Measurements from ENCODE around the gene EEF2K. TPM values are rescaled to one million over a fixed set of nuclear protein-coding genes. Genes with fewer than 3 reads are reported as not detected.

Gene EEF2K
- total and polyA plus RNA-seq, 4 donors: 5.6 to 40.8 (median 17.4) TPM

- H3K4me1 ChIP-seq (ENCODE audit: control insufficient read depth in 5 of 5, insufficient read depth in 5 of 5, low read length in 5 of 5): no peaks in the 10 kb centered on the region
- 96 to 99% methylated on average over 3 of the region's 3 CpGs for whole genome bisulfite sequencing, 2 donors
- no peak for TF ChIP-seq CTCF (IDR thresholded peaks at IDR 0.05; ENCODE audit: control extremely low read depth, extremely low read depth)
- no peak overlapping the region for H3K9ac ChIP-seq (ENCODE audit: insufficient read depth in 1 of 2, low read length in 2 of 2)
- peaks cover 16 to 53% (median 38%) of the 10 kb centered on the region in 4 donors for H3K36me3 ChIP-seq (ENCODE audit: control insufficient read depth in 4 of 4, insufficient read depth in 4 of 4, low read length in 4 of 4)
- ATAC-seq (ENCODE audit: insufficient read depth, low FRiP score) (no peak), DNase-seq (no peak)
- no peak overlapping the region for H3K27ac ChIP-seq (ENCODE audit: low read depth in 1 of 2, low read length in 1 of 2)
- peaks cover 0 to 8% (median 3%) of the 10 kb centered on the region in 4 donors for H3K9me3 ChIP-seq (ENCODE audit: control insufficient read depth in 4 of 4, insufficient read depth in 3 of 4, low read length in 3 of 4)
- H3K27me3 ChIP-seq (ENCODE audit: control insufficient read depth in 3 of 3, insufficient read depth in 3 of 3, low read length in 2 of 3): no peaks in the 10 kb centered on the region
- H3K4me3 ChIP-seq: no peak overlapping the region
These were observed 54.4 kb downstream of the EEF2K start for GRCh38 chr16:22260490-22260889.

DNA sequence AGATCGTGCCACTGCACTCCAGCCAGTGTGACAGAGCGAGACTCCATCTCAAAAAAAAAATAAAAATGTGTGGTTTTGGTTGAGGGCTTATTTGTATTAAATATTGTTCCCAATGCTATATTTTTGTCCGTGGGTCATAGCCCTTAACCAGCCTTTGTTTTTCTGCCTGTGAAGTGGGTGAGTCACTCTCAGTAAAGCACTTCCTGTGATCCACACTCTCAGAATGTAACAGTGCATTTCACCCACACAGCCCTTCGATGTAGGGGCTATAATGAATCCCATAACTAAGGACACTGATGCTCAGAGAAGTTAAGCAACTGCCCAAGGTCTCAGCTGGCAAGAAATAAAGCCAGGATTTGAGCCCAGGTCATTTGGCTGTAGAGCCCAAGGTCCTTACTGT is 56.4 kb downstream of the EEF2K start:
- Histone ChIP-seq H3K4me1 (ENCODE audit: control insufficient read depth in 5 of 5, insufficient read depth in 5 of 5, low read length in 5 of 5) (no peaks in the 10 kb centered on the region), H3K36me3 (ENCODE audit: control insufficient read depth in 4 of 4, insufficient read depth in 4 of 4, low read length in 4 of 4) (peaks cover 8 to 48% (median 37%) of the 10 kb centered on the region in 4 donors), H3K27me3 (ENCODE audit: control insufficient read depth in 3 of 3, insufficient read depth in 3 of 3, low read length in 2 of 3) (no peaks in the 10 kb centered on the region), H3K27ac (ENCODE audit: low read depth in 1 of 2, low read length in 1 of 2) (no peak overlapping the region), H3K9me3 (ENCODE audit: control insufficient read depth in 4 of 4, insufficient read depth in 3 of 4, low read length in 3 of 4) (peaks cover 0 to 7% (median 4%) of the 10 kb centered on the region in 4 donors), H3K9ac (ENCODE audit: insufficient read depth in 1 of 2, low read length in 2 of 2) (no peak overlapping the region), H3K4me3 (no peak overlapping the region)
- DNase-seq: no peak
- TF ChIP-seq CTCF (IDR thresholded peaks at IDR 0.05; ENCODE audit: control extremely low read depth, extremely low read depth): no peak
- WGBS, 2 donors: 83 to 90% methylated on average over 4 of the region's 4 CpGs
- no peak for ATAC-seq (ENCODE audit: insufficient read depth, low FRiP score)

GRCh38 chr16:22264786-22265185 is 58.7 kb downstream of the EEF2K start:
- Histone ChIP-seq H3K9ac (ENCODE audit: insufficient read depth in 1 of 2, low read length in 2 of 2) (no peak overlapping the region), H3K4me1 (ENCODE audit: control insufficient read depth in 5 of 5, insufficient read depth in 5 of 5, low read length in 5 of 5) (no peaks in the 10 kb centered on the region), H3K27me3 (ENCODE audit: control insufficient read depth in 3 of 3, insufficient read depth in 3 of 3, low read length in 2 of 3) (no peaks in the 10 kb centered on the region), H3K4me3 (no peak overlapping the region), H3K9me3 (ENCODE audit: control insufficient read depth in 4 of 4, insufficient read depth in 3 of 4, low read length in 3 of 4) (peaks cover 0 to 2% (median 0%) of the 10 kb centered on the region in 4 donors), H3K36me3 (ENCODE audit: control insufficient read depth in 4 of 4, insufficient read depth in 4 of 4, low read length in 4 of 4) (peaks cover 0 to 43% (median 23%) of the 10 kb centered on the region in 4 donors), H3K27ac (ENCODE audit: low read depth in 1 of 2, low read length in 1 of 2) (no peak overlapping the region)
- no peak for TF ChIP-seq CTCF (IDR thresholded peaks at IDR 0.05; ENCODE audit: control extremely low read depth, extremely low read depth)
- ATAC-seq (ENCODE audit: insufficient read depth, low FRiP score) (no peak), DNase-seq (no peak)
- WGBS, 2 donors: 92 to 95% methylated on average over 7 of the region's 7 CpGs

DNA sequence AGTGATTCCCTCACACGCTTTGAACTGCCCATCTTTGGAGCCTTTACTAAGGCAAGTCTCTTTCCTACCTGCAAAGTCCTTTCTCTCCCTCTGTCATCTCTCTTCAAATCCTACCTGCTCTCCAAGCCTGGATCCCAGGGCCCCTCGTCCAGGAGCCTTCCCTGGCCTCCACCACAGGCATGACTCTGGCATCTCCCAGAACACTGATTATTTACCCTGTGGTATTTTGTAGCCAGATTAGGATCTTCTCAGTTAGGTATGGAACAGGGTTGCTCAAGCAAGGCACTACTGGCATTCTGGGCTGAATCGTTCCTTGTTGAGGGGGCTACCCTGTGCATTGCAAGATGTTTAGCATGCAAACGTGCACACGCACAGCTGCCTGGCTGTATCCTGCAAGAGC is 59.3 kb downstream of the EEF2K start:
- no peaks in the 10 kb centered on the region for H3K27me3 ChIP-seq (ENCODE audit: control insufficient read depth in 3 of 3, insufficient read depth in 3 of 3, low read length in 2 of 3)
- H3K9me3 ChIP-seq (ENCODE audit: control insufficient read depth in 4 of 4, insufficient read depth in 3 of 4, low read length in 3 of 4): peaks cover 0 to 2% (median 0%) of the 10 kb centered on the region in 4 donors
- H3K27ac ChIP-seq (ENCODE audit: low read depth in 1 of 2, low read length in 1 of 2): no peak overlapping the region
- no peak overlapping the region for H3K9ac ChIP-seq (ENCODE audit: insufficient read depth in 1 of 2, low read length in 2 of 2)
- DNase-seq (no peak), ATAC-seq (ENCODE audit: insufficient read depth, low FRiP score) (no peak)
- H3K36me3 ChIP-seq (ENCODE audit: control insufficient read depth in 4 of 4, insufficient read depth in 4 of 4, low read length in 4 of 4): peaks cover 0 to 41% (median 19%) of the 10 kb centered on the region in 4 donors
- 92 to 93% methylated on average over 5 of the region's 5 CpGs for WGBS, 2 donors
- no peak for TF ChIP-seq CTCF (IDR thresholded peaks at IDR 0.05; ENCODE audit: control extremely low read depth, extremely low read depth)
- no peaks in the 10 kb centered on the region for H3K4me1 ChIP-seq (ENCODE audit: control insufficient read depth in 5 of 5, insufficient read depth in 5 of 5, low read length in 5 of 5)
- H3K4me3 ChIP-seq: no peak overlapping the region
